A549 (cell line): ENCODE measurements around the gene CHST15. TPM values are rescaled to one million over a fixed set of nuclear protein-coding genes. Genes with fewer than 3 reads are reported as not detected.

ENCODE experiments used
- ATAC-seq, 2 experiments: fragments of 200-7000 bp in 1 of 2; fragments of >200 bp in 1 of 2; cut with Nextera tagmentation in 1 of 2; cut with Tn5 transposase in 1 of 2; 3 replicates each; pipeline versions ENCODE4 v1.8.0 to v1.9.1; 2018 to 2020; ENCODE audit warnings: mild to moderate bottlenecking in 1 of 2, moderate library complexity in 1 of 2
- CTCF ChIA-PET: fragments of 300-600 bp; sonication (Branson Sonifier 250); formaldehyde crosslinking; extraction: SDS; loops from one replicate; lab custom pipeline; 2021; ENCODE audit warnings: antibody characterized with exemption, inconsistent platforms; lab: Yijun Ruan, JAX
- POLR2A ChIA-PET: fragments of 350-600 bp; formaldehyde crosslinking; extraction: SDS; loops from one replicate; lab custom pipeline; 2021; ENCODE audit warnings: antibody characterized with exemption, inconsistent platforms; lab: Yijun Ruan, JAX
- DNase-seq, 2 experiments: peaks; one replicate each; pipeline versions ENCODE4 v3.0.0 to v3.0.0-alpha.2; 2011 to 2016; ENCODE audit warnings: low read depth in 1 of 2, low spot score in 1 of 2
- FAIRE-seq: peaks from 2 replicates; lab custom pipeline; 2011; peaks lifted over from hg19 to GRCh38; lab: Jason Lieb, UNC
- H3K27ac ChIP-seq, 2 experiments: fragments of >200 bp; sonication (Bioruptor Twin); formaldehyde crosslinking; 3 replicates each; pipeline ENCODE4 v1.5.1; 2016 to 2017
- H3K4me1 ChIP-seq: fragments of >200 bp; sonication (Bioruptor Twin); formaldehyde crosslinking; 3 replicates; pipeline ENCODE4 v1.6.1; 2016
- H3K4me2 ChIP-seq: fragments of >200 bp; sonication (Bioruptor Twin); formaldehyde crosslinking; 3 replicates; pipeline ENCODE4 v1.6.1; 2016
- H3K4me3 ChIP-seq: fragments of >200 bp; sonication (Bioruptor Twin); formaldehyde crosslinking; 3 replicates; pipeline ENCODE4 v1.5.1; 2016
- H3K9me3 ChIP-seq: fragments of >200 bp; sonication (Bioruptor Twin); formaldehyde crosslinking; 3 replicates; pipeline ENCODE4 v1.6.1; 2016
- CBX8 ChIP-seq: fragments of 200-600 bp; sonication (generic); IDR thresholded peaks from 2 replicates; pipeline ENCODE4 v1.6.1; 2016
- CHD4 ChIP-seq: fragments of 200-600 bp; sonication (generic); IDR thresholded peaks from 2 replicates; pipeline ENCODE4 v1.6.1; 2016; ENCODE audit warnings: antibody characterized with exemption, mild to moderate bottlenecking, borderline replicate concordance
- EHF ChIP-seq: fragments of 250-450 bp; sonication (Bioruptor Pico); IDR thresholded peaks from 2 replicates; pipeline ENCODE4 v1.5.0; 2020; ENCODE audit warnings: mild to moderate bottlenecking
- EHMT2 ChIP-seq: fragments of 200-600 bp; sonication (generic); IDR thresholded peaks from 2 replicates; pipeline ENCODE4 v1.6.1; 2016; ENCODE audit warnings: antibody characterized with exemption, low read depth, mild to moderate bottlenecking, moderate library complexity
- EP300 ChIP-seq, 2 experiments: fragments of >200 bp; sonication (Bioruptor Twin); formaldehyde crosslinking; IDR thresholded peaks; 2 replicates in 1 of 2; 3 replicates in 1 of 2; pipeline ENCODE4 v1.6.1; 2016 to 2017
- FOXS1 ChIP-seq: fragments of 250-450 bp; sonication (Bioruptor Pico); IDR thresholded peaks from 2 replicates; pipeline ENCODE4 v1.5.0; 2020; ENCODE audit warnings: mild to moderate bottlenecking, moderate library complexity
- HOXB13 ChIP-seq: fragments of 250-450 bp; sonication (Bioruptor Pico); IDR thresholded peaks from 2 replicates; pipeline ENCODE4 v1.5.0; 2020; ENCODE audit warnings: low read depth, mild to moderate bottlenecking, moderate library complexity
- HOXB5 ChIP-seq: fragments of 250-450 bp; sonication (Bioruptor Pico); IDR thresholded peaks from 2 replicates; pipeline ENCODE4 v1.5.0; 2020; ENCODE audit warnings: mild to moderate bottlenecking, moderate library complexity
- JUN ChIP-seq, 2 experiments: fragments of >200 bp; sonication (Bioruptor Twin); formaldehyde crosslinking; IDR thresholded peaks; 2 replicates in 1 of 2; 3 replicates in 1 of 2; pipeline ENCODE4 v1.6.1; 2016 to 2017
- KDM1A ChIP-seq: fragments of 200-600 bp; sonication (generic); IDR thresholded peaks from 2 replicates; pipeline ENCODE4 v1.6.1; 2016; ENCODE audit warnings: low read depth, mild to moderate bottlenecking
- KDM5A ChIP-seq: fragments of 200-600 bp; sonication (generic); IDR thresholded peaks from 2 replicates; pipeline ENCODE4 v1.6.1; 2016; ENCODE audit warnings: antibody characterized with exemption, mild to moderate bottlenecking
- MAFK ChIP-seq: fragments of 450-650 bp; IDR thresholded peaks from 2 replicates; pipeline ENCODE4 v1.6.1; 2014; ENCODE audit not compliant: partially characterized antibody
- MAX ChIP-seq: IDR thresholded peaks from 2 replicates; pipeline ENCODE4 v1.6.1; 2012
- MAZ ChIP-seq: fragments of 150-350 bp; IDR thresholded peaks from 2 replicates; pipeline ENCODE4 v1.6.1; 2014; ENCODE audit warnings: antibody characterized with exemption, low read depth, low read length, borderline replicate concordance
- MYC ChIP-seq: IDR thresholded peaks from 2 replicates; pipeline ENCODE4 v1.6.1; 2012; ENCODE audit warnings: mild to moderate bottlenecking, inconsistent platforms, low read length, improper control_type of control experiment, borderline replicate concordance
- NPAS2 ChIP-seq: fragments of 250-450 bp; sonication (Bioruptor Pico); IDR thresholded peaks from 2 replicates; pipeline ENCODE4 v1.8.0; 2022; ENCODE audit warnings: mild to moderate bottlenecking, moderate library complexity, borderline replicate concordance
- PHF8 ChIP-seq: fragments of 200-600 bp; sonication (generic); IDR thresholded peaks from 2 replicates; pipeline ENCODE4 v1.6.1; 2016; ENCODE audit warnings: low read depth, mild to moderate bottlenecking, antibody characterized with exemption, moderate library complexity, borderline replicate concordance
- RAD21 ChIP-seq, 2 experiments: fragments of >200 bp in 1 of 2; sonication (Bioruptor Twin) in 1 of 2; formaldehyde crosslinking in 1 of 2; IDR thresholded peaks in 1 of 2; conservative IDR thresholded peaks in 1 of 2; 2 replicates in 1 of 2; 3 replicates in 1 of 2; pipeline ENCODE4 v1.6.1; 2012 to 2018; ENCODE audit warnings: inconsistent platforms in 1 of 2
- RARB ChIP-seq: fragments of 250-450 bp; sonication (Bioruptor Pico); IDR thresholded peaks from 2 replicates; pipeline ENCODE4 v1.8.0; 2021; ENCODE audit warnings: mild to moderate bottlenecking, moderate library complexity
- REST ChIP-seq: fragments of 200-600 bp; sonication (generic); IDR thresholded peaks from 2 replicates; pipeline ENCODE4 v1.6.1; 2016; ENCODE audit warnings: antibody characterized with exemption, mild to moderate bottlenecking, moderate library complexity
- RFX5 ChIP-seq: fragments of 450-650 bp; IDR thresholded peaks from 2 replicates; pipeline ENCODE4 v1.7.1; 2014; ENCODE audit warnings: antibody characterized with exemption, mild to moderate bottlenecking, moderate library complexity
- RNF2 ChIP-seq: fragments of 200-600 bp; sonication (generic); IDR thresholded peaks from 2 replicates; pipeline ENCODE4 v1.6.1; 2016; ENCODE audit warnings: low read depth, mild to moderate bottlenecking, antibody characterized with exemption, moderate library complexity, borderline replicate concordance
- SREBF2 ChIP-seq: fragments of 450-650 bp; IDR thresholded peaks from 2 replicates; pipeline ENCODE4 v1.6.1; 2014; ENCODE audit warnings: mild to moderate bottlenecking, moderate library complexity
- USF2 ChIP-seq: fragments of 450-650 bp; IDR thresholded peaks from 2 replicates; pipeline ENCODE4 v1.6.1; 2014; ENCODE audit warnings: antibody characterized with exemption
- ZFP36 ChIP-seq: fragments of 450-650 bp; IDR thresholded peaks from 2 replicates; pipeline ENCODE4 v1.6.1; 2014; ENCODE audit warnings: borderline replicate concordance; ENCODE audit not compliant: partially characterized antibody
- WGBS: methylation state at CpG from one replicate; pipeline ENCODE4 v1.1.6; 2017; ENCODE audit errors: missing lambda C conversion rate; 5-methylcytosine and 5-hydroxymethylcytosine counted together
- polyA plus RNA-seq, 4 experiments: library from polyadenylated mRNA; depleted of rRNA in 3 of 4; stranded (reverse); fragments of >200 nt; fragmentation: RNase III in 1 of 4; extraction: RNeasy Plus Mini Kit Qiagen cat#74134 plus additional on column Dnase treatment in 1 of 4; gene quantifications; 2 replicates in 3 of 4; 3 replicates in 1 of 4; pipeline ENCODE4 v1.2.3, GENCODE V29; 2011 to 2017
- TF ChIP-seq, protein P1 (sequence below): IDR thresholded peaks from 2 replicates; pipeline ENCODE4 v1.6.1; 2012
- TF ChIP-seq, protein P2 (sequence below): fragments of 150-350 bp; IDR thresholded peaks from 2 replicates; pipeline ENCODE4 v1.6.1; 2014; ENCODE audit warnings: low read depth, mild to moderate bottlenecking, low read length
- TF ChIP-seq, protein P3 (sequence below): IDR thresholded peaks from 2 replicates; pipeline ENCODE4 v1.6.1; 2012; ENCODE audit warnings: low read depth, borderline replicate concordance
- TF ChIP-seq, protein P4 (sequence below): fragments of 250-450 bp; sonication (Bioruptor Pico); IDR thresholded peaks from 2 replicates; pipeline ENCODE4 v1.5.0; 2020; ENCODE audit warnings: low read depth, mild to moderate bottlenecking, moderate library complexity

Gene CHST15
- polyA plus RNA-seq, 2 of the 4 experiments (the other 2 are of a cell fraction) = 5.1 to 10.3 TPM

DNA sequence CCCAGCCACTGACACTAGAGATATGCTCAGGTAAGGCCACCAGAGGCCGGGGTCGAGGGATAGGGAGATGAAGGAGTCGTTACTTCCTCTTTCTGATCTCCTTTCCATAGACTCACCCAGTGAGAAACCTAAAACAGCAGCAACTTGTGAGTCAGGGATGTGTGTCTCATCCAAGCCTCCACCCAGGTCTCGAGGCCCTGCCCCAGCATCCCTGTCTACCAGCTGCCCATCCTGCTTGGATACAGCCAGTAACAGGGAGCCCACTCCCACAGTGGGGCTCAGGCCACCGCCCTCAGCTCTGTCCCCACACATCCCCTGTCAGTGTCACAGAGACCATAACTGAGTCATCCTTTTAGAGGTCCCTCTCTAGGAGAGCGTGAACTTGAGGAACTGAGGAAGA, 49.6 kb upstream of the CHST15 start:
- DNase-seq = no peak
- POLR2A ChIA-PET = no interaction called here

GRCh38 chr10:124142006-124142739, 48.8 kb upstream of the CHST15 start:
- Histone ChIP-seq H3K4me1 (no peaks in the 10 kb centered on the region), H3K9me3 (peaks cover 4% of the 10 kb centered on the region; the same call in 1 of the 3 replicates), H3K27ac (no peak overlapping the region), H3K4me2 (no peak overlapping the region), H3K4me3 (no peak overlapping the region)
- WGBS = 66% methylated on average over 6 of the region's 7 CpGs
- POLR2A ChIA-PET = no interaction called here
- DNase-seq (no peak), FAIRE-seq (no peak), ATAC-seq (no peak)
- TF ChIP-seq HOXB13 (CRISPR knock-in tag) = no peak
- TF ChIP-seq RNF2 = no peak
- no peak for TF ChIP-seq MAZ
- no peak for TF ChIP-seq EHF (CRISPR knock-in tag)
- TF ChIP-seq, protein P1, sequence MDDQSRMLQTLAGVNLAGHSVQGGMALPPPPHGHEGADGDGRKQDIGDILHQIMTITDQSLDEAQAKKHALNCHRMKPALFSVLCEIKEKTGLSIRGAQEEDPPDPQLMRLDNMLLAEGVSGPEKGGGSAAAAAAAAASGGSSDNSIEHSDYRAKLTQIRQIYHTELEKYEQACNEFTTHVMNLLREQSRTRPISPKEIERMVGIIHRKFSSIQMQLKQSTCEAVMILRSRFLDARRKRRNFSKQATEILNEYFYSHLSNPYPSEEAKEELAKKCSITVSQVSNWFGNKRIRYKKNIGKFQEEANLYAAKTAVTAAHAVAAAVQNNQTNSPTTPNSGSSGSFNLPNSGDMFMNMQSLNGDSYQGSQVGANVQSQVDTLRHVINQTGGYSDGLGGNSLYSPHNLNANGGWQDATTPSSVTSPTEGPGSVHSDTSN = no peak
- TF ChIP-seq MYC = no peak
- TF ChIP-seq RFX5 = no peak
- TF ChIP-seq KDM5A = no peak
- no peak for TF ChIP-seq RAD21 (conservative IDR thresholded peaks at IDR 0.05 in 1 of 2, IDR thresholded peaks at IDR 0.05 in 1 of 2)
- TF ChIP-seq USF2 = no peak
- TF ChIP-seq, protein P2, sequence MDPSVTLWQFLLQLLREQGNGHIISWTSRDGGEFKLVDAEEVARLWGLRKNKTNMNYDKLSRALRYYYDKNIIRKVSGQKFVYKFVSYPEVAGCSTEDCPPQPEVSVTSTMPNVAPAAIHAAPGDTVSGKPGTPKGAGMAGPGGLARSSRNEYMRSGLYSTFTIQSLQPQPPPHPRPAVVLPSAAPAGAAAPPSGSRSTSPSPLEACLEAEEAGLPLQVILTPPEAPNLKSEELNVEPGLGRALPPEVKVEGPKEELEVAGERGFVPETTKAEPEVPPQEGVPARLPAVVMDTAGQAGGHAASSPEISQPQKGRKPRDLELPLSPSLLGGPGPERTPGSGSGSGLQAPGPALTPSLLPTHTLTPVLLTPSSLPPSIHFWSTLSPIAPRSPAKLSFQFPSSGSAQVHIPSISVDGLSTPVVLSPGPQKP = no peak
- no peak for TF ChIP-seq NPAS2
- no peak for TF ChIP-seq MAX
- TF ChIP-seq, protein P3, sequence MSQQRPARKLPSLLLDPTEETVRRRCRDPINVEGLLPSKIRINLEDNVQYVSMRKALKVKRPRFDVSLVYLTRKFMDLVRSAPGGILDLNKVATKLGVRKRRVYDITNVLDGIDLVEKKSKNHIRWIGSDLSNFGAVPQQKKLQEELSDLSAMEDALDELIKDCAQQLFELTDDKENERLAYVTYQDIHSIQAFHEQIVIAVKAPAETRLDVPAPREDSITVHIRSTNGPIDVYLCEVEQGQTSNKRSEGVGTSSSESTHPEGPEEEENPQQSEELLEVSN = no peak
- TF ChIP-seq EHMT2 = no peak
- TF ChIP-seq KDM1A = no peak
- TF ChIP-seq, protein P4, sequence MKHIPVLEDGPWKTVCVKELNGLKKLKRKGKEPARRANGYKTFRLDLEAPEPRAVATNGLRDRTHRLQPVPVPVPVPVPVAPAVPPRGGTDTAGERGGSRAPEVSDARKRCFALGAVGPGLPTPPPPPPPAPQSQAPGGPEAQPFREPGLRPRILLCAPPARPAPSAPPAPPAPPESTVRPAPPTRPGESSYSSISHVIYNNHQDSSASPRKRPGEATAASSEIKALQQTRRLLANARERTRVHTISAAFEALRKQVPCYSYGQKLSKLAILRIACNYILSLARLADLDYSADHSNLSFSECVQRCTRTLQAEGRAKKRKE (CRISPR knock-in tag) = no peak
- TF ChIP-seq CBX8 = no peak
- no peak for TF ChIP-seq RARB
- no peak for TF ChIP-seq REST
- CTCF ChIA-PET = interaction anchor here (0.8 to 1.2 kb wide), 2 partner anchors 9 to 146 kb away, joined by 4 read pairs; no protein-coding TSS in a partner anchor

More for the DNA sequence above, 49.6 kb upstream of the CHST15 start:
- 62% methylated on average over 6 of the region's 6 CpGs for WGBS
- Histone ChIP-seq H3K27ac (no peak overlapping the region), H3K4me2 (no peak overlapping the region), H3K4me3 (no peak overlapping the region), H3K9me3 (peaks cover 4% of the 10 kb centered on the region; the same call in 1 of the 3 replicates), H3K4me1 (no peaks in the 10 kb centered on the region)
- ATAC-seq (no peak), FAIRE-seq (no peak)
- TF ChIP-seq FOXS1 (CRISPR knock-in tag) (no peak), SREBF2 (no peak), MAFK (no peak), JUN (IDR thresholded peaks at IDR 0.05) (no peak), CHD4 (no peak), ZFP36 (no peak), HOXB5 (no peak), PHF8 (no peak), CBX8 (no peak), MYC (no peak), EP300 (IDR thresholded peaks at IDR 0.05) (no peak)
- CTCF ChIA-PET = interaction anchor here (0.8 to 1.2 kb wide), 2 partner anchors 9 to 147 kb away, joined by 4 read pairs; no protein-coding TSS in a partner anchor
